Stimulated activated CD8-positive, alpha-beta memory T cell treated with anti-CD3 and anti-CD28 coated beads, Interleukin-7, amount 100 ng/mL, for 48 hours (primary cell): Measurements from ENCODE around the gene KIR3DL2.
"Not testable (repeated sequence)": the region's sequence is repeated elsewhere in the genome, so short reads cannot be mapped to it uniquely, and the experiment has no call there.

Experiments
- DNase-seq, 2 donors: peaks; one replicate each; pipeline ENCODE4 v3.0.0-alpha.2; 2020; ENCODE audit warnings: low read depth in 1 of 2; ENCODE audit errors: extremely low read depth in 1 of 2

KIR3DL2 gene

DNA sequence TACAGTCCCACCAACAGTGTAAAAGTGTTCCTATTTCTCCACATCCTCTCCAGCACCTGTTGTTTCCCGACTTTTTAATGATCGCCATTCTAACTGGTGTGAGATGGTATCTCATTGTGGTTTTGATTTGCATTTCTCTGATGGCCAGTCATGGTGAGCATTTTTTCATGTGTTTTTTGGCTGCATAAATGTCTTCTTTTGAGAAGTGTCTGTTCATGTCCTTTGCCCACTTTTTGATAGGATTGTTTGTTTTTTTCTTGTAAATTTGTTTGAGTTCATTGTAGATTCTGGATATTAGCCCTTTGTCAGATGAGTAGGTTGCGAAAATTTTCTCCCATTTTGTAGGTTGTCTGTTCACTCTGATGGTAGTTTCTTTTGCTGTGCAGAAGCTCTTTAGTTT lies 13.2 kb downstream of the KIR3DL2 start:
- DNase-seq = not testable (repeated sequence)

GRCh38 chr19:54871696-54872095 lies 21.5 kb downstream of the KIR3DL2 start:
- no peak for DNase-seq

DNA sequence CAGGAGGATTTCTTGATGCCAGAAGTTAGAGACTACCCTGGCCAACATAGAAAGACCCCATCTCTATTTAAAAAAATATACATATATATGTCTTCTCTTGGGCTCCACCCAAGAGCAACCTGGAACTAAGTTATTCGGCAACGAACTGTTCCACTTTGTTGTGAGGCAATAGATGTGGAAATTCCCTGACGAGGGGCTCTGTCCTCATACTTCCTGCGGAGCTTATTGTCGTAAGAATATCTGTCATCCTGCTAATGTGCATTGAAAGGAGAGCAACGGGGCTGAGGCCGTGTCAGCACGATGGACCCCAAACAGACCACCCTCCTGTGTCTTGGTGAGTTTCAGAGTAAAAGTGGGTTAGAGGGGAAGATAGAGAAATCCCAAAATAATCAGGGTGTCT lies 23.7 kb downstream of the KIR3DL2 start, which contains the start of gene FCAR:
TSS of gene FCAR (plus strand) at position 246 of the 400 bp plus-strand sequence. CDS start at position 301, 55 bp downstream.
- DNase-seq = no peak

GRCh38 chr19:54875506-54875905 lies 25.3 kb downstream of the KIR3DL2 start:
- no peak for DNase-seq

GRCh38 chr19:54877471-54877870 lies 27.2 kb downstream of the KIR3DL2 start:
- no peak for DNase-seq

DNA sequence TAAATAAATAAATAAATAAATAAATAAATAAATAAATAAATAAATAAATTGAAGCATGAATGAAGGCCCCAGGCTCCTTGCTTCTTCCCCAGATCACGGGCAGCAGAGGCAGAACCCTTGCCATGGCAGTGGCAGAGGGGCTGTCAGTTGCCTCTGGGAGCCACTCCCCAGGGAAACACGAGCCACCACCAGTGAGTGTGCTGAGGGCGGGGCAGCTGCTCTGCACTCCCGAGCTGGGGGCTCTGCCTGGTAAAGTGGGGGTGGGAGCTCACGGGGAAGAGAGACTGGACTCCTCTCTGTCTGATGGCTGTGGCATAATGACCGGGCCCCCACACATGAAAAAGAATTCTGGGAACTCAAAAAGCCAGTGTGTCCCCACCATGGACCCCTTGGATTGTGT lies 31.6 kb downstream of the KIR3DL2 start:
- DNase-seq = no peak

GRCh38 chr19:54882758-54883157 lies 32.5 kb downstream of the KIR3DL2 start:
- DNase-seq = no peak

- no peak for DNase-seq
These were observed 33.0 kb downstream of the KIR3DL2 start for GRCh38 chr19:54883228-54883627.

DNA sequence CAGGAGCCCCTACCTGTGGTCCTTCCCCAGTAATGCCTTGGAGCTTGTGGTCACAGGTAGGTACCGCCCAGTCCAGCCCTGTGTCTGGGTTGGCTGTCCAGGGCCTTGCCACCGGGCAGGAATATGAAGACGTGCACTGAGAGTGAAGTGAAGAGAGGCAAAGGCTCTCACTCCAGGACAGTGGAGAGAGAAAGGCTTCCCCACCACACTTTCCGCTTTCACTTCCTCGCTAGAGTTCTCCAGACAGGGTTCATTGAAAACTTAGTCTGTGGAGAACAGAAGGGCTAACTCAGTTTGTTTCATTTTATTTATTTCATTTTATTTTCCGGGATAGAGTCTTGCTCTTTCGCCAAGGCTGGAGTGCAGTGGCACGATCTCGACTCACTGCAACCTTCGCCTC lies 38.0 kb downstream of the KIR3DL2 start:
- no peak for DNase-seq

GRCh38 chr19:54889566-54889965 lies 39.3 kb downstream of the KIR3DL2 start:
- DNase-seq = no peak

DNA sequence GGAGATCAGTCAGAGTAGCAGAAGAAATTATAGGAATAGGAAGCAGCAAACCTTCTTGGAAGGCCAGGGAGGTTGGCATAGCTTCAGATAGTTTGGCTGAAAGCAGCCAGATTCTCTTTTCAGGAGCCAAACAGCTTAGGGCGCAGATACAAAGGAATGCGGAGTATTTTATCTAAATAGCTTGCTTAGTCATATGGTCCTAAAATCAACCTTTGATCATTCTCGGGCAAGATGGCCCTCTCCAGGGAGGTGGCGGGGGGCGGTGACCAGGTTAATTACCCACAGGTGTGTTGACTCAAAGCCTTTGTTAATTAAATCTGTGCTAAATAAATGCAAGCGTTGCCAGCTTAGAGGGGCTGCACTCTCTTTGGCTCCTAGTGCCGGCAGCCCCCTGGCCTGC lies 43.2 kb downstream of the KIR3DL2 start:
- no peak for DNase-seq

GRCh38 chr19:54894106-54894505 lies 43.9 kb downstream of the KIR3DL2 start:
- DNase-seq = not testable (repeated sequence)

DNA sequence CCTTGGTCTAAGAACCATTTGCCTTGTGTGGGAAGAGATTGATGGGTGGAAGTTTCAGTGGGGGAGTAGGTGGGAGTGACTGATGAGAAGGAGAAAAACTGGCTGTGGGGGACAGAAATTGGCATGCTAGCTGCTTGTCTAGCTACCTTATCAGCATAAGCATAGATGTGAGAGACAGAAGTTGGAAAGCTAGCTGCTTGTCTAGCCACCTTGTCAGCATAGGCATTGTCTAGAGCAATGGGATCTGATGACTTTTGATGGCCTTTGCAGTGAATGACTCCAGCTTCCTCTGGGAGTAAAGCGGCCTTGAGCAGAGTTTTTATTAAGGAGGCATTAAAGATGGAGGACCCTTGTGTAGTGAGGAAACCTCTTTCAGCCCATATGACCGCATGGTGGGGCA lies 45.8 kb downstream of the KIR3DL2 start:
- no peak for DNase-seq

GRCh38 chr19:54898685-54899084 lies 48.4 kb downstream of the KIR3DL2 start:
- DNase-seq = not testable (repeated sequence)

GRCh38 chr19:54899646-54900045 lies 49.4 kb downstream of the KIR3DL2 start:
- DNase-seq = not testable (repeated sequence)

DNA sequence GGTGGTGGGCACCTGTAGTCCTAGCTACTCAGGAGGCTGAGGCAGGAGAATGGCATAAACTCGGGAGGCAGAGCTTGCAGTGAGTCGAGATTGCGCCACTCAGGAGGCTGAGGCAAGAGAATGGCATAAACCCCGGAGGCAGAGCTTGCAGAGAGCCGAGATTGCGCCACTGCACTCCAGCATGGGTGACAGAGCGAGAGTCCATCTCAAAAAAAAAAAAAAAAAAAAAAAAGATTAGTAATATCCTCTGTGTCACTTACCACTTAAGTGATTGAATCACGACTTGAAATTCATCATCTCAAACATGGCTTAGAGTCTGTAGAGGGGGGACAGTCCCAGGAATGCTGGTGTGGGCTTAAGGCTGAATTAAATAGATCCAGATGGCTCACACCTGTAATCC lies 50.9 kb downstream of the KIR3DL2 start:
- not testable (repeated sequence) for DNase-seq

- DNase-seq = no peak
These were observed 51.8 kb downstream of the KIR3DL2 start for GRCh38 chr19:54902061-54902460.

DNA sequence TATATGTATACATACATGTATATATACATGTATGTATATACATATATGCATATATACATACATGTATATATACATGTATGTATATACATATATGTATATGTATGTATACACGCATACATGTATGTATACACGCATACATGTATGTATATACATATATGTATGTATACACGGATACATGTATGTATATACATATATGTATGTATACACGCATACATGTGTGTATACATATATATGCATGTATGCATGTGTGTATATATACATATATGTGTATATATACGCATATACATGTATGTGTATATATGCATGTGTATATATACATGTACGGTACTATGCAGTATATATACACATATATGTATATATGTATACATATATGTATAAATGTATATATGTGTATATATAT lies 53.1 kb downstream of the KIR3DL2 start:
- no peak for DNase-seq

GRCh38 chr19:54904261-54904660 lies 54.0 kb downstream of the KIR3DL2 start:
- DNase-seq = not testable (repeated sequence)

- no peak for DNase-seq
These were observed 55.2 kb downstream of the KIR3DL2 start for GRCh38 chr19:54905421-54905802.

DNA sequence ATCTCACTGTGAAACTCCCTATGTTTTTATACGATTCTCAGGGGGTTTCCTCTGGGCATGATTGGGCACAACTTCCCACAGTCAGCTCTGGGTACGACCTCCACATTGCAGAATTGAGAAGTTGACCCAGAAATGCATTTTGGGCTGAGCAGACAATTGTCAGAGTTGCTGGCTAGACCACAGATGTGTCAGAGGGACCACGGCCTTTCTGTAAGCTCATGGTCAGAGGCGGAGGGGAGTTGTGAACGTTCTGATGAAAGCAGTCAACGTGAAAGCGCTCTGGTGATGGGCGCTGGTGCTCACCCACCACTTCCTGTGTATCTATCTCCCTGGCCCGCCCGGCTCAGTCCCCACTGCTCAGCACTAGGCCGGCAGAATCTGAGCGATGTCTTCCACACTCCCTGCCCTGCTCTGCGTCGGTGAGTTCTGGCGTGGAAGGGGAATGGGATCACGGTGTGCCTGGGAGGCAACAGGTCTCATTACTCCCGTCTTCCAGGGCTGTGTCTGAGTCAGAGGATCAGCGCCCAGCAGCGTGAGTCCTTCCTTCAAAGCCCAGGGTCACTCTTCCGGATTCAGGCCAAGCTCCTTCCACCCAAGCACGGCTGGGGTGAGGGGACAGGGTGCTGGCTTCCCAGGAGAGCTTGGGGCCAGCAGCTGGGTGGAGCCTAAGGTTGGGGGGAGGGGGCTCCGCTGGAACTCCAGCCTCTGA lies 55.7 kb downstream of the KIR3DL2 start, which contains the start of gene NCR1:
TSS of gene NCR1 (plus strand) at position 346 of the 709 bp plus-strand sequence. CDS start at position 386, 40 bp downstream.
- no peak for DNase-seq

DNA sequence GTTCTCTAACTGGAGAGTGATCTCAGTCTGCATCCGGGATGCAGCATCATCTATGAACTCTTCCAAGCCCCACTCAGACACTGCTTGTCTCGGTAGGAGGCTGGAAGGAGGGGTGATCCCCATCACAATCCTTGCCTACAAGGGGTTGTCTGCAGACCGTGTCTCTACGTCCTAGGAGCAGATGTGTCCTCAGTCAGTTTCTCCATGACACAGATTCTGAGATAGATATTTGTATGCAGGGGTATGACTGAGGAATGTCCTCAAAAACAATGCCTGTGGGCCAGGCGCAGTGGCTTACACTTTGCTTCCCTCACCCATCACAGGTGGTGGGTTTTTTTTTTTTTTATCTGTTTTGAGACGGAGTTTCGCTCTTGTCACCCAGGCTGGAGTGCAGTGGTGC lies 56.6 kb downstream of the KIR3DL2 start:
- DNase-seq = no peak

GRCh38 chr19:54907899-54908298 lies 57.7 kb downstream of the KIR3DL2 start:
- not testable (repeated sequence) for DNase-seq
